ENCODE results near the gene HSD3B7.
A peak's percentile ranks its signal among the peaks of the same experiment; 100 is the strongest.

Gene HSD3B7

GRCh38 chr16:30982548-30983288 lies 2.3 kb upstream of the HSD3B7 start:
- DNase-seq (ENCODE audit: low read depth), result no peak

- peak; percentile 36 for DNase-seq (ENCODE audit: low read depth)
Measured at GRCh38 chr16:30983289-30983889, 1.6 kb upstream of the HSD3B7 start.

GRCh38 chr16:30983898-30984610 lies 953 bp upstream of the HSD3B7 start:
- no peak for DNase-seq (ENCODE audit: low read depth)

GRCh38 chr16:30985401-30986128 lies 558 bp downstream of the HSD3B7 start:
- DNase-seq (ENCODE audit: low read depth), result peak; percentile 53

- DNase-seq (ENCODE audit: low read depth), result no peak
Measured at GRCh38 chr16:30986129-30986991, 1.4 kb downstream of the HSD3B7 start.

- no peak for DNase-seq (ENCODE audit: low read depth)
Measured at GRCh38 chr16:30987581-30988190, 2.7 kb downstream of the HSD3B7 start.

GRCh38 chr16:30989469-30990047 lies 4.6 kb downstream of the HSD3B7 start:
- DNase-seq (ENCODE audit: low read depth), result no peak

GRCh38 chr16:30990105-30990504 lies 5.1 kb downstream of the HSD3B7 start:
- no peak for DNase-seq (ENCODE audit: low read depth)

GRCh38 chr16:30991052-30991451 lies 6.0 kb downstream of the HSD3B7 start:
- DNase-seq (ENCODE audit: low read depth), result no peak

- DNase-seq (ENCODE audit: low read depth), result no peak
Measured at GRCh38 chr16:30992276-30992780, 7.3 kb downstream of the HSD3B7 start.

GRCh38 chr16:30992931-30993816 lies 8.2 kb downstream of the HSD3B7 start:
- DNase-seq (ENCODE audit: low read depth), result no peak

- DNase-seq (ENCODE audit: low read depth), result no peak
Measured at GRCh38 chr16:30995927-30996323, 10.9 kb downstream of the HSD3B7 start.

GRCh38 chr16:30996324-30996984 lies 11.4 kb downstream of the HSD3B7 start:
- no peak for DNase-seq (ENCODE audit: low read depth)

GRCh38 chr16:30996985-30997724 lies 12.1 kb downstream of the HSD3B7 start:
- peak; percentile 87 for DNase-seq (ENCODE audit: low read depth)

- peak; percentile 97 for DNase-seq (ENCODE audit: low read depth)
Measured at GRCh38 chr16:30997725-30998711, 13.0 kb downstream of the HSD3B7 start.

- DNase-seq (ENCODE audit: low read depth), result no peak
Measured at GRCh38 chr16:30998852-30999761, 14.1 kb downstream of the HSD3B7 start.
